ENCODE results near the gene FAM177A1. TPM values are rescaled to one million over a fixed set of nuclear protein-coding genes. Genes with fewer than 3 reads are reported as not detected.

FAM177A1 gene
- total and polyA plus RNA-seq, 2 of the 13 experiments (the other 11 are each of a cell fraction or from before 2014, with no cell fraction given): 72.9 to 119 TPM

GRCh38 chr14:35112641-35113040 is 66.6 kb downstream of the FAM177A1 start:
- CTCF ChIA-PET (ENCODE audit: low intra/inter-chr PET ratio, low total read pairs): no interaction called here
- no peak overlapping the region for H2AFZ ChIP-seq (ENCODE audit: low read length)
- POLR2A ChIA-PET: no interaction called here

GRCh38 chr14:35113308-35113950 is 67.4 kb downstream of the FAM177A1 start:
- no peak for DNase-seq (ENCODE audit: low spot score)
- in situ Hi-C loops (cut with HindIII; ENCODE audit: extremely low pct_ligation_motif_present, low pct_unique_long_range_greater_than_20kb): no loop called here
- FAIRE-seq: no peak
- no peak overlapping the region for H3K4me3 ChIP-seq (replicated peaks in 1 of 3; ENCODE audit: insufficient read depth in 1 of 3, low read depth in 2 of 3, low read length in 3 of 3)
- no peak overlapping the region for H3K9ac ChIP-seq (ENCODE audit: insufficient read depth, low read depth, low read length)
- H3K79me2 ChIP-seq (ENCODE audit: insufficient read depth, low read length): peaks cover 13% of the 10 kb centered on the region
- ChIA-PET POLR2A (interaction anchor here (0.9 kb wide), 1 partner anchor 14 kb away, joined by 3 read pairs; no protein-coding TSS in a partner anchor), CTCF (ENCODE audit: low intra/inter-chr PET ratio, low total read pairs) (no interaction called here)
- WGBS (ENCODE audit: low lambda C conversion rate): 98% methylated on average over 4 of the region's 4 CpGs
- intact Hi-C loops (cut with micrococcal nuclease; ENCODE audit: unreplicated experiment): no loop called here
- no peaks in the 10 kb centered on the region for H3K27me3 ChIP-seq (ENCODE audit: control insufficient read depth in 1 of 2, insufficient read depth in 2 of 2, low read length in 2 of 2)
- no peak overlapping the region for H3K27ac ChIP-seq (ENCODE audit: extremely low read length, insufficient read depth, low read length)
- ATAC-seq: no peak; the same call in 2 of the 3 replicates
- peaks cover 17% of the 10 kb centered on the region for H3K4me1 ChIP-seq (ENCODE audit: insufficient read depth, low read length)
- H2AFZ ChIP-seq (ENCODE audit: low read length): no peak overlapping the region
- BruUV-seq (replicated peaks): no TSS peak
- no peak overlapping the region for H3K4me2 ChIP-seq (ENCODE audit: low read depth, low read length)
- TF ChIP-seq ZNF446 (CRISPR knock-in tag; IDR thresholded peaks at IDR 0.05) (0 out of 2 replicates have a peak, but pooled peaks have one; percentile 59), ZNF781 (CRISPR knock-in tag; IDR thresholded peaks at IDR 0.05; ENCODE audit: borderline replicate concordance, not compliant biosample characterization) (peak; percentile 59), NFRKB (IDR thresholded peaks at IDR 0.05) (no peak), RBFOX2 (IDR thresholded peaks at IDR 0.05; ENCODE audit: low read depth, low read length) (0 out of 2 replicates have a peak, but pooled peaks have one; percentile 31), ZNF18 (CRISPR knock-in tag; IDR thresholded peaks at IDR 0.05; ENCODE audit: insufficient replicate concordance) (peak; percentile 28), HES4 (CRISPR knock-in tag; IDR thresholded peaks at IDR 0.05; ENCODE audit: borderline replicate concordance) (peak; percentile 57; the same call in 1 of the 2 replicates), RCOR2 (CRISPR knock-in tag; IDR thresholded peaks at IDR 0.05) (no peak)
- H3K9me3 ChIP-seq (ENCODE audit: low read length): no peaks in the 10 kb centered on the region
- H3K36me3 ChIP-seq (replicated peaks in 1 of 2; ENCODE audit: control insufficient read depth in 1 of 2, insufficient read depth in 2 of 2, low read length in 2 of 2): peaks cover 44 to 65% of the 10 kb centered on the region in 2 experiments
- H4K20me1 ChIP-seq (ENCODE audit: insufficient read depth, low read length): no peaks in the 10 kb centered on the region

More at GRCh38 chr14:35112641-35113040, 66.6 kb downstream of the FAM177A1 start:
- H4K20me1 ChIP-seq (ENCODE audit: insufficient read depth, low read length): no peaks in the 10 kb centered on the region
- no peaks in the 10 kb centered on the region for H3K9me3 ChIP-seq (ENCODE audit: low read length)
- H3K4me3 ChIP-seq (replicated peaks in 1 of 3; ENCODE audit: insufficient read depth in 1 of 3, low read depth in 2 of 3, low read length in 3 of 3): no peak overlapping the region
- BruUV-seq (replicated peaks): no TSS peak
- peaks cover 9% of the 10 kb centered on the region for H3K4me1 ChIP-seq (ENCODE audit: insufficient read depth, low read length)
- intact Hi-C loops (cut with micrococcal nuclease; ENCODE audit: unreplicated experiment): no loop called here
- H3K4me2 ChIP-seq (ENCODE audit: low read depth, low read length): no peak overlapping the region
- FAIRE-seq (no peak), DNase-seq (ENCODE audit: low spot score) (no peak), ATAC-seq (no peak)
- H3K36me3 ChIP-seq (replicated peaks in 1 of 2; ENCODE audit: control insufficient read depth in 1 of 2, insufficient read depth in 2 of 2, low read length in 2 of 2): peaks cover 45 to 69% of the 10 kb centered on the region in 2 experiments
- H3K27me3 ChIP-seq (ENCODE audit: control insufficient read depth in 1 of 2, insufficient read depth in 2 of 2, low read length in 2 of 2): no peaks in the 10 kb centered on the region
- H3K79me2 ChIP-seq (ENCODE audit: insufficient read depth, low read length): peaks cover 13% of the 10 kb centered on the region
- H3K27ac ChIP-seq (ENCODE audit: extremely low read length, insufficient read depth, low read length): no peak overlapping the region
- WGBS (ENCODE audit: low lambda C conversion rate): 97% methylated on average over 2 of the region's 2 CpGs
- TF ChIP-seq ZNF326 (CRISPR knock-in tag; IDR thresholded peaks at IDR 0.05; ENCODE audit: borderline replicate concordance) (no peak), GATAD1 (CRISPR knock-in tag; IDR thresholded peaks at IDR 0.05) (no peak), ZFP36L1 (CRISPR knock-in tag; IDR thresholded peaks at IDR 0.05) (no peak), ZNF878 (CRISPR knock-in tag; IDR thresholded peaks at IDR 0.05) (0 out of 2 replicates have a peak, but pooled peaks have one; percentile 32)
- in situ Hi-C loops (cut with HindIII; ENCODE audit: extremely low pct_ligation_motif_present, low pct_unique_long_range_greater_than_20kb): no loop called here
- H3K9ac ChIP-seq (ENCODE audit: insufficient read depth, low read depth, low read length): no peak overlapping the region
